GM21723 (cell line): ENCODE data around the gene MAPRE3.
A peak's percentile ranks its signal among the peaks of the same experiment; 100 is the strongest.

Experiments
- ATAC-seq: cut with Tn5 transposase; IDR thresholded peaks from one replicate; pipeline ENCODE4 v1.9.1; 2021; ENCODE audit warnings: mild to moderate bottlenecking, moderate library complexity; ENCODE audit not compliant: unreplicated experiment

The MAPRE3 gene

DNA sequence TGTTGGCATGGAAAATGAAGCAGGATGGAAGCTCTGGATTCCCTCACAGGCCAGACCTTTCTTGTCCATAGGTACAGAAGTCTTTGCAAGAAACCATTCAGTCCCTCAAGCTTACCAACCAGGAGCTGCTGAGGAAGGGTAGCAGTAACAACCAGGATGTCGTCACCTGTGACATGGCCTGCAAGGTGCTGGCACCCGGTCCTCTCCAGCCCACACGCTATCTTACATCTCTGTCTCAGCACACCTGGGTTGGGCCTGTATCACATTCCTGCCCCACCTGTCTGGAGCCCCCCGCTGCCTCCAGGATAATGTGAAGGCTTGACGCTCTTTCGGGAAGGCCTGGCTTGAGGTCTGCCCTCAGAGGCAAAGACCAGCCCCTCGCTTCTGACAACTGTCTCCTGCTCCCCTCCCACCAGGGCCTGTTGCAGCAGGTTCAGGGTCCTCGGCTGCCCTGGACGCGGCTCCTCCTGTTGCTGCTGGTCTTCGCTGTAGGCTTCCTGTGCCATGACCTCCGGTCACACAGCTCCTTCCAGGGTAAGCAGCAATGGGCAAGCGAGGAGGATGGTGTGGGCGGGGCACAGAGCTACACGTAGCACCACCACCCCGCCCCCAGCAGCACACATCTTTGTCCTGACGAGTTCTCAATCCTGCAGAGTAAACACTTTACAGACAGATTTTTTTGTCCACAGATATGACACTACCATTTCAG lies 68.3 kb downstream of the MAPRE3 start:
- ATAC-seq: no peak

GRCh38 chr2:27039426-27039825 lies 69.0 kb downstream of the MAPRE3 start:
- no peak for ATAC-seq

GRCh38 chr2:27039871-27040270 lies 69.4 kb downstream of the MAPRE3 start:
- ATAC-seq: no peak

DNA sequence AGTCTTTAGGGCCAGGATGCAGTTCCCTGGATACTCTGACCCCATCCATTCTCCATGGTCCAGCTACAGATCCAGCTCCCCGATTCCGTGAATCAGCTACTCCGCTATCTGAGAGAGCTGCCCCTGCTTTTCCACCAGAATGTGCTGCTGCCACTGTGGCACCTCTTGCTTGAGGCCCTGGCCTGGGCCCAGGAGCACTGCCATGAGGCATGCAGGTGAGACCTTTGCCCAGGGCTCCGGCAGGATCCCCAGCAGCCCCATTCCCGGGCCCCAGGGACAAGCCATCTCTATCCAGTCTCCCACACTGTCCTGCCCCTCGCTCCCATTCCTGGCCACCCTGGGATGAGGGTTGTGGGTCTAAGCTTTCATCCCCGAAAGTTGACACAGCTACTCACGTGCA lies 69.8 kb downstream of the MAPRE3 start:
- ATAC-seq: no peak

DNA sequence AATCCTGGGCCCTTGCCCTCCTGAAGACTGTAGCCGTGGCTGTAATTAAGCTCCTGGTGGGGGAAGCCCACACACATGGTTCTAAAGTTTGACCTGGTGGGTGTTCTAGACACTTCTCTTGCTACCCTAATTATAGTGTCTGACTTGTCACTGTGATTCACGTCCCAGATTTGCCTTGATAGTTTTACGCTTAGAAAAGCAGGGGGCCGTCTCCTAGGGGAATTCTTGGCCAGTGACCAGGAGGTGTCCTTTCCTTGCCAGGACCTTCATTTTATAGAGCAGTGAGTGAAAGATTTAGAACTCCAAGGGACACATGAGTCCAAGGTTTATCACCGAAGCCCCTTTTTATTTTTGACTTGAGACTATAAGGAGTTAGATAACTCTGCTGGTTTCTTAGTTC lies 71.3 kb downstream of the MAPRE3 start:
- peak; percentile 31 for ATAC-seq

GRCh38 chr2:27042159-27042661 lies 71.8 kb downstream of the MAPRE3 start:
- peak; percentile 72 for ATAC-seq

GRCh38 chr2:27042985-27043634 lies 72.7 kb downstream of the MAPRE3 start:
- no peak for ATAC-seq

- ATAC-seq: peak; percentile 30
Measured at GRCh38 chr2:27049422-27050280, 79.2 kb downstream of the MAPRE3 start.

DNA sequence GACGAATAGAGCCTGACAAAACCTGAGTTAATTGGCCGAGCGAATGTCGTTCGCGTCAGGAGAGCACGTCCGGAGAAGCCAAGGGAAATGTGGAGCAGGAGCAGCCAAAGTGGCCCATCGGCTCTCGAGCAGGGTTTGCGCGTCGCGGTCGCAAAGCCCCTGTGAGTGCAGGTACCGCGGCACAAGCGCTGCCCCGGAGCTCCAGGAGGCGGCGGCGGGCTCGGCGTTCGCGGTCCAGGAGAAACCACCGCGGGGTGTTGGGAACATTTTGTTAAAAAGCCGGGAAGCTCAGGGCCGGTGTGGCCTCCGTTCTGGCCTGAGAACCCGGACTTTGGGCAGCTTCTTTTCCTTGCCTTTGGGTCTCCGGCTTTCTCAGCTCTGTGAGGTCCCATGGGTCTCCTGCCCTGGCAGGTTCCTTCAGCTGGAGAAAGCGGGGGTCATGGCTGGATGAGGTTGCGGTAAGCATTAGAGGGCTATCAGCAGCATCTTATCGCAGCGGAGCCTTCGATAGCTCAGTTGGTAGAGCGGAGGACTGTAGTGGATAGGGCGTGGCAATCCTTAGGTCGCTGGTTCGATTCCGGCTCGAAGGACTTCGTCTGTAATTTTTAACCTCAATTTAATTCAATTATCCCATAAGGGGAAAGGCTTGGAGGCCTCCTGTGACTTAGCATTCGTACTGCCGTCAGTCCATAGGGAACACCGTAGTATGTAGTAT lies 80.0 kb downstream of the MAPRE3 start:
- peak; percentile 56 for ATAC-seq

DNA sequence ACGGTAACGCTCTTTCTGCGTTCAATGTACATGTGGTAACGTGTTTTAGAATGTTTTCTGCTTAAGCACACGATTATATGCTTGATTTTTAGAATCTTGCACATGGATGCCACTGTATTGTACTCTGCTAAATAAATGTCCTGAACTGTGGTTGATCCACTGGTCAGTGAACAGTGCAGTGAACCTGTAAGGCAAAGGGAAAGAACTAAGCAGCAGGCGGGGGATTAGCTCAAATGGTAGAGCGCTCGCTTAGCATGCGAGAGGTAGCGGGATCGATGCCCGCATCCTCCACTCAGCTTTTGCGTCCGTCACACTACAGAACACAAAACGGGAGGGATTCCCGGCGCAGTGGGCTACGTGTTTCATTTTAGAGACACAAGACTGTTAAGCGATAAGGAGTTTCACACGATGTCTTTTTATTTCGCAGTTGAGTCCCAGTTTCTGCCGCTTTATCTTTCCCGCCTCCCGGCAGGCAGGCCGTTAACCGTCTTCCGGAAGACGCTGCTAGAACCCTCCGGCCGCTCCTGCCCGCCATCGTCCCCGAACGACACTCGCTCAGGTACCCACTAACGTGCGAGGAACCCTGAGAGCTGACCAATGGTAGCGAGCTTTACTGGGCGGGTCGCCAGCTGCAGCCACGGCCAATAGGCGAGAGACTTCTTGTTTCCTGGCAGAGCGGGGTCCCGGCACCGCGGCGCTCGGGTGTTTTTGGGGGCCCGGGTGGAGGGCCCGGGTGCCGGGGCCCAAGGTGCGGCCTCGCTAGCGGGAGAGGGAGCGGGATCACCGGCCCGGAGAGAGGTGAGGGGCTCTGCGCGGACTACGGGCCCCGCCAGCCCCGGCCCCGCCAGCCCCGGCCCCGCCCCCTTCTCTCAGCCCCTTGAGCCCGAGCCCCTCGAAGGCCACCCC lies 80.8 kb downstream of the MAPRE3 start, which contains the start of gene AGBL5:
AGBL5 (plus strand) TSS at position 673 of the 906 bp plus-strand sequence. CDS start 1,291 bp downstream, outside the sequence.
- peak; percentile 76 for ATAC-seq

- ATAC-seq: peak; percentile 1
Measured at GRCh38 chr2:27051902-27052645, 81.6 kb downstream of the MAPRE3 start.

GRCh38 chr2:27053321-27053720 lies 82.9 kb downstream of the MAPRE3 start:
- ATAC-seq: no peak

DNA sequence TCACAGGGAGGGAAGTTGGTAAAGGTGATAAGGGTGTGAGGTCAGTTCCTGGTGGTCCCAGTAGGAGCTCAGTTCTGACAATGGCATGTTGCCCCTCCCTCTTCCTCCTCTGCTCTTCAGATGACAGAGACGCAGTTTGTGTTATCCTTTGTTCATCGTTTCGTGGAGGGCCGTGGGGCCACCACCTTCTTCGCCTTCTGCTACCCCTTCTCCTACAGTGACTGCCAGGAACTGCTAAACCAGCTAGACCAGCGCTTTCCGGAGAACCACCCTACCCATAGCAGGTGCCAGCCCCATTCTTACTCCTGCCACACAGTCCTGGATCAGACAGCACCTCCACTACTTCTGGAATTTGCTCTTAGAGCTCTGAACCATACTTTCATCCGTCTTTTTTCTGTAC lies 83.3 kb downstream of the MAPRE3 start:
- no peak for ATAC-seq

DNA sequence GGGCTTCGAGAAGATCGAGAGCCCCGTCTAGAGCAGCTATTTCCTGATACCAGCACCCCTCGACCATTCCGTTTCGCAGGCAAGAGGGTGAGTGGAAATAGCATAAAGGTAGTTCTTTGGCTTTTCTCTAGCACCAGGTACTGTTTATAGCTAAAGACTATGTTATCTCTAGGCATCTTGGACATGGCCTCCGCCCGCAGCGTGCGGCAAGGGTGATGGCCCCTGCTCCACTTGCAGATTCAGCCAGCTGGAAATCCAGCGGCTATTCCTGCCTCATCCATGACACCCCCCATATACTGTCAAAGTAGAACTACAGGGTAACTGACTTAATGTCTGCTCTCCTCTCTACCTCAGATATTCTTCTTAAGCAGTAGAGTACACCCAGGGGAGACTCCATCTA lies 84.3 kb downstream of the MAPRE3 start:
- no peak for ATAC-seq

- ATAC-seq: no peak
Measured at GRCh38 chr2:27057184-27057583, 86.7 kb downstream of the MAPRE3 start.

DNA sequence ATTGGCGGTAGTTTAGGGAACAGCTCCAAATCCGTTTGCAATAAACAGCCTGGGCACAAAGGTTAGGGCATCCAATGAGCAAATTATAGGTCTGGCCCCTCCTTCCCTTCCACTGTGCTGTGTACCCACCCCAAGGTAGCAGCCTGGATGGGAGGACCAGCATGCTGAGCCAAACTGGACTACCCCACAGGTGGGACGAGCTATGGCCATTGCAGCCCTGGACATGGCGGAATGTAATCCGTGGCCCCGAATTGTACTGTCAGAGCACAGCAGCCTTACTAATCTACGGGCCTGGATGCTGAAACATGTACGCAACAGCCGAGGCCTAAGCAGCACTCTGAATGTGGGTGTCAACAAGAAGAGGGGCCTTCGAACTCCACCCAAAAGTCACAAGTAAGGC lies 87.8 kb downstream of the MAPRE3 start:
- ATAC-seq: no peak

GRCh38 chr2:27059141-27059820 lies 88.8 kb downstream of the MAPRE3 start:
- no peak for ATAC-seq

DNA sequence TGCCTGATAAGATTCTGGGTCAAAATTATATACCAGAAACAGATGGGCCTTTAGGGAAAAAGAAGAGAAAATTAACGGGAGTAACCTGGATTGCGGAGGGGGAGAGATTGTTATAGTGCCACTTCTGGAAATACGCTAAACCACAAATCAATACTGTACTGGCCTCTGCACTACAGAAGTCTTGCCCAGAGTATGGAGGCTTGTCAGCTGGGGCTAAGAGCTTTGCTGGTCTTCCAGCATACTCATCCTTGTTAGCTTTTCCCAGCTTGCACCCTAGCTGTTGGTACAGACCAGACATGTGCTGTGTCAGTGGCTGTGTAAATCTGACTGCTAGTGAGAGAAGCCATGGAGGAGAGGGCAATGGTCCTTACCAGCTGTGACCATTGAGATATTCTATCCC lies 89.9 kb downstream of the MAPRE3 start:
- ATAC-seq: no peak
